ENCODE data around the gene TFDP2. TPM values are rescaled to one million over a fixed set of nuclear protein-coding genes. Genes with fewer than 3 reads are reported as not detected.
"Not testable (repeated sequence)": the region's sequence is repeated elsewhere in the genome, so short reads cannot be mapped to it uniquely, and the experiment has no call there.

Gene TFDP2
- total RNA-seq, 1 donor from 2014 or later: 36.7 TPM

- no peaks in the 10 kb centered on the region for H3K27me3 Mint-ChIP-seq (ENCODE audit: low read depth)
- H3K36me3 Mint-ChIP-seq (ENCODE audit: low read depth): no peaks in the 10 kb centered on the region
- H3K27ac Mint-ChIP-seq: no peak overlapping the region
- DNase-seq (ENCODE audit: low spot score): no peak
- peaks cover 9% of the 10 kb centered on the region for H3K4me1 Mint-ChIP-seq (ENCODE audit: low read depth)
- no peak overlapping the region for H3K4me3 Mint-ChIP-seq (ENCODE audit: low read depth)
- intact Hi-C loops (cut with micrococcal nuclease): loop anchor here (10.0 kb wide), 1 partner anchor 120 kb away; the partner anchor contains the start of gene ATP1B3
- no peaks in the 10 kb centered on the region for H3K9me3 Mint-ChIP-seq
Measured at GRCh38 chr3:141994856-141995255, 154.5 kb downstream of the TFDP2 start.

- no peaks in the 10 kb centered on the region for H3K27me3 Mint-ChIP-seq (ENCODE audit: low read depth)
- H3K4me3 Mint-ChIP-seq (ENCODE audit: low read depth): peak overlapping the region; percentile 9
- intact Hi-C loops (cut with micrococcal nuclease): loop anchor here (1.0 to 10.0 kb wide), 2 partner anchors 52 to 118 kb away; partner anchors contain the start of gene ATP1B3
- H3K27ac Mint-ChIP-seq: peak overlapping the region; percentile 63
- no peaks in the 10 kb centered on the region for H3K36me3 Mint-ChIP-seq (ENCODE audit: low read depth)
- no peak for DNase-seq (ENCODE audit: low spot score)
- H3K9me3 Mint-ChIP-seq: no peaks in the 10 kb centered on the region
- H3K4me1 Mint-ChIP-seq (ENCODE audit: low read depth): peaks cover 11% of the 10 kb centered on the region
Measured at GRCh38 chr3:141992512-141992911, 156.8 kb downstream of the TFDP2 start.

- Mint-ChIP-seq H3K4me3 (ENCODE audit: low read depth) (no peak overlapping the region), H3K27ac (no peak overlapping the region), H3K9me3 (no peaks in the 10 kb centered on the region), H3K36me3 (ENCODE audit: low read depth) (peaks cover 10% of the 10 kb centered on the region), H3K4me1 (ENCODE audit: low read depth) (peaks cover 3% of the 10 kb centered on the region), H3K27me3 (ENCODE audit: low read depth) (no peaks in the 10 kb centered on the region)
- intact Hi-C loops (cut with micrococcal nuclease): no loop called here
- no peak for DNase-seq (ENCODE audit: low spot score)
Measured at GRCh38 chr3:141986548-141987107, 162.7 kb downstream of the TFDP2 start.

GRCh38 chr3:141981084-141981483, 168.3 kb downstream of the TFDP2 start:
- Mint-ChIP-seq H3K9me3 (no peaks in the 10 kb centered on the region), H3K27me3 (ENCODE audit: low read depth) (no peaks in the 10 kb centered on the region)

GRCh38 chr3:141979050-141979671, 170.2 kb downstream of the TFDP2 start:
- DNase-seq (ENCODE audit: low spot score): no peak
- no peak overlapping the region for H3K27ac Mint-ChIP-seq
- intact Hi-C loops (cut with micrococcal nuclease): no loop called here
- H3K4me1 Mint-ChIP-seq (ENCODE audit: low read depth): no peaks in the 10 kb centered on the region
- H3K9me3 Mint-ChIP-seq: no peaks in the 10 kb centered on the region
- H3K36me3 Mint-ChIP-seq (ENCODE audit: low read depth): peaks cover 18% of the 10 kb centered on the region
- no peak overlapping the region for H3K4me3 Mint-ChIP-seq (ENCODE audit: low read depth)
- no peaks in the 10 kb centered on the region for H3K27me3 Mint-ChIP-seq (ENCODE audit: low read depth)

More at GRCh38 chr3:141981084-141981483, 168.3 kb downstream of the TFDP2 start:
- DNase-seq (ENCODE audit: low spot score): no peak
- Mint-ChIP-seq H3K4me3 (ENCODE audit: low read depth) (no peak overlapping the region), H3K4me1 (ENCODE audit: low read depth) (no peaks in the 10 kb centered on the region), H3K36me3 (ENCODE audit: low read depth) (peaks cover 21% of the 10 kb centered on the region), H3K27ac (no peak overlapping the region)
- intact Hi-C loops (cut with micrococcal nuclease): no loop called here

- peaks cover 14% of the 10 kb centered on the region for H3K36me3 Mint-ChIP-seq (ENCODE audit: low read depth)
- H3K27me3 Mint-ChIP-seq (ENCODE audit: low read depth); intact Hi-C loops (cut with micrococcal nuclease); H3K4me1 Mint-ChIP-seq (ENCODE audit: low read depth); H3K27ac Mint-ChIP-seq; H3K9me3 Mint-ChIP-seq; H3K4me3 Mint-ChIP-seq (ENCODE audit: low read depth); DNase-seq (ENCODE audit: low spot score): not testable (repeated sequence)
Measured at GRCh38 chr3:141974777-141975176, 174.6 kb downstream of the TFDP2 start.

GRCh38 chr3:141972399-141972798, 176.9 kb downstream of the TFDP2 start:
- Mint-ChIP-seq H3K27ac (no peak overlapping the region), H3K9me3 (no peaks in the 10 kb centered on the region), H3K36me3 (ENCODE audit: low read depth) (peaks cover 8% of the 10 kb centered on the region), H3K4me3 (ENCODE audit: low read depth) (no peak overlapping the region), H3K4me1 (ENCODE audit: low read depth) (peaks cover 5% of the 10 kb centered on the region), H3K27me3 (ENCODE audit: low read depth) (no peaks in the 10 kb centered on the region)
- no peak for DNase-seq (ENCODE audit: low spot score)
- intact Hi-C loops (cut with micrococcal nuclease): no loop called here

GRCh38 chr3:141971571-141971970, 177.8 kb downstream of the TFDP2 start:
- no peak for DNase-seq (ENCODE audit: low spot score)
- intact Hi-C loops (cut with micrococcal nuclease): no loop called here

GRCh38 chr3:141969711-141970110, 179.6 kb downstream of the TFDP2 start:
- no peaks in the 10 kb centered on the region for H3K27me3 Mint-ChIP-seq (ENCODE audit: low read depth)
- no peaks in the 10 kb centered on the region for H3K9me3 Mint-ChIP-seq
- H3K4me3 Mint-ChIP-seq (ENCODE audit: low read depth): no peak overlapping the region
- DNase-seq (ENCODE audit: low spot score): no peak
- H3K4me1 Mint-ChIP-seq (ENCODE audit: low read depth): peaks cover 5% of the 10 kb centered on the region
- intact Hi-C loops (cut with micrococcal nuclease): no loop called here
- no peak overlapping the region for H3K27ac Mint-ChIP-seq
- peaks cover 3% of the 10 kb centered on the region for H3K36me3 Mint-ChIP-seq (ENCODE audit: low read depth)

More at GRCh38 chr3:141971571-141971970, 177.8 kb downstream of the TFDP2 start:
- peaks cover 5% of the 10 kb centered on the region for H3K4me1 Mint-ChIP-seq (ENCODE audit: low read depth)
- peaks cover 8% of the 10 kb centered on the region for H3K36me3 Mint-ChIP-seq (ENCODE audit: low read depth)
- H3K27ac Mint-ChIP-seq: no peak overlapping the region
- H3K9me3 Mint-ChIP-seq: no peaks in the 10 kb centered on the region
- H3K4me3 Mint-ChIP-seq (ENCODE audit: low read depth): no peak overlapping the region
- H3K27me3 Mint-ChIP-seq (ENCODE audit: low read depth): no peaks in the 10 kb centered on the region

- Mint-ChIP-seq H3K9me3 (no peaks in the 10 kb centered on the region), H3K27ac (no peak overlapping the region), H3K36me3 (ENCODE audit: low read depth) (peaks cover 2% of the 10 kb centered on the region), H3K27me3 (ENCODE audit: low read depth) (no peaks in the 10 kb centered on the region), H3K4me1 (ENCODE audit: low read depth) (peaks cover 5% of the 10 kb centered on the region), H3K4me3 (ENCODE audit: low read depth) (no peak overlapping the region)
- DNase-seq (ENCODE audit: low spot score): no peak
- intact Hi-C loops (cut with micrococcal nuclease): no loop called here
Measured at GRCh38 chr3:141965471-141965870, 183.9 kb downstream of the TFDP2 start.

- DNase-seq (ENCODE audit: low spot score): no peak
- Mint-ChIP-seq H3K9me3 (no peaks in the 10 kb centered on the region), H3K4me1 (ENCODE audit: low read depth) (peaks cover 5% of the 10 kb centered on the region), H3K36me3 (ENCODE audit: low read depth) (peaks cover 4% of the 10 kb centered on the region), H3K4me3 (ENCODE audit: low read depth) (no peak overlapping the region), H3K27ac (no peak overlapping the region), H3K27me3 (ENCODE audit: low read depth) (no peaks in the 10 kb centered on the region)
- intact Hi-C loops (cut with micrococcal nuclease): loop anchor here (2.0 kb wide), 1 partner anchor 36 kb away; no protein-coding TSS in a partner anchor
Measured at GRCh38 chr3:141963301-141963700, 186.0 kb downstream of the TFDP2 start.

- no peak for DNase-seq (ENCODE audit: low spot score)
- H3K36me3 Mint-ChIP-seq (ENCODE audit: low read depth): peaks cover 6% of the 10 kb centered on the region
Measured at GRCh38 chr3:141960731-141961130, 188.6 kb downstream of the TFDP2 start.

More at GRCh38 chr3:141960731-141961130, 188.6 kb downstream of the TFDP2 start:
- no peaks in the 10 kb centered on the region for H3K4me1 Mint-ChIP-seq (ENCODE audit: low read depth)
- H3K4me3 Mint-ChIP-seq (ENCODE audit: low read depth): no peak overlapping the region
- intact Hi-C loops (cut with micrococcal nuclease): no loop called here
- no peaks in the 10 kb centered on the region for H3K27me3 Mint-ChIP-seq (ENCODE audit: low read depth)
- H3K27ac Mint-ChIP-seq: no peak overlapping the region
- no peaks in the 10 kb centered on the region for H3K9me3 Mint-ChIP-seq

Measured in activated T-helper 2 cell treated with anti-CD3 and anti-CD28 coated beads, Interferon-gamma antibody, Interleukin-2, Interleukin-4, amounts not matched to agents 10 μg/mL and 5 μg/mL and 100 μg/mL, durations not matched to agents 14 hours and 24 hours and 36 hours (primary cell).